Measurements from ENCODE around the gene LCP2.

DNA sequence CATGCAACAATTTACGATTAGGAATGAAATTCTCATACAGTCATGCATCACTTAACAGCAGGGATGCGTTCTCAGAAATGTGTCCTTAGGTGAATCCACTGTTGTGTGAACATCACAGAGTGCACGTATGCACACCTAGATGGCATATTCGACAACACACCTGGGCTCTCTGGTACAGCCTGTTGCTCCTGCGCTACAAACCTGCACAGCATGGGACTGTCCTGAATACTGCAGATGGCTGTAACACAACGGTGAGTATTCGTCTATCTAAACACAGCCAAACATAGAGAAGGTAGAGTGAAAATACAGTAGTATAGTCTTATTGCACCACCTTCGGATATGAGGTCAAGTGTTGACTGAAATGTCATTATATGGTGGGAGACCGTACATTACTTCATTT is 44.0 kb upstream of the LCP2 start:
- no peak for TF ChIP-seq POLR2A (IDR thresholded peaks at IDR 0.05; ENCODE audit: low read length)
- TF ChIP-seq GATA1 (IDR thresholded peaks at IDR 0.05; ENCODE audit: low read depth, low read length) = no peak
